Fibroblast of skin of scalp (primary cell): ENCODE data around the gene POLQ.
"Not testable (repeated sequence)": the region's sequence is repeated elsewhere in the genome, so short reads cannot be mapped to it uniquely, and the experiment has no call there.

ENCODE experiments used
- DNase-seq: peaks from one replicate; pipeline ENCODE4 v3.0.0-alpha.2; 2013

Gene POLQ

DNA sequence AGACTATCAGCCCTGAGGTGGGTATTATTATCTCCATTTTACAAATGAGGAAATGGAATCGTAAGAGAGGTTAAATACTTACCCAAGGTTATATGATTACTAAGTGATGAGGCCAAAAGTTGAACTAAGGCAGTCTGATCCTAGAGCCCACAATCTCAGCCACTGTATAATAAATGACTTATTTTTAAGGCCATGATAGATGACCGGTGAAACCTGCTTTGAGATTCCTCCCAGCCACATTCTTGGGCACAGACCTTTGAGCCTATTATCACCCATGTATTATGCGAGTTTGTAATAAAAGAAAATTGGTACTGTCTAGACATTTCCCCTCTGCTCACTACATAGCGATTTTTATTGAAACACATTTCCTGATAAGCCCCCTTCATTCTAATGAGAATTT, 37.4 kb downstream of the POLQ start:
- no peak for DNase-seq

GRCh38 chr3:121505256-121505655, 40.5 kb downstream of the POLQ start:
- no peak for DNase-seq

DNA sequence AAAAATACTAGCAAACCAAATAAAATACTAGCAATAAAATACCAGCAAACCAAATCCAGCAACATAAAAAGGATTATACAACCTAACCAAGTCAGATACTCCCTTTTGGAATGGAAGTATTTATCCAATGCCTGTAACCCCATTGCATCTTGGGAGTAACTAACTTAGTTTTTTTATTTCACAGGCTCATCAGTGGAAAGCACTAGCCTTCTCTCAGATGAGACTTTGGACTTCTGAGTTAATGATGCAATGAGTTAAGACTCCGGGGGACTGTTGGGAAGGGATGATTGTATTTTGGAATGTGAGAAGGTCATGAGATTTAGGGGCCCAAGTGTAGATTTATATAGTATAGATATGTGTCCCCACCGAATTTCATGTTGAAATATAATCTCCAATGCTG, 41.2 kb downstream of the POLQ start:
- DNase-seq = no peak

DNA sequence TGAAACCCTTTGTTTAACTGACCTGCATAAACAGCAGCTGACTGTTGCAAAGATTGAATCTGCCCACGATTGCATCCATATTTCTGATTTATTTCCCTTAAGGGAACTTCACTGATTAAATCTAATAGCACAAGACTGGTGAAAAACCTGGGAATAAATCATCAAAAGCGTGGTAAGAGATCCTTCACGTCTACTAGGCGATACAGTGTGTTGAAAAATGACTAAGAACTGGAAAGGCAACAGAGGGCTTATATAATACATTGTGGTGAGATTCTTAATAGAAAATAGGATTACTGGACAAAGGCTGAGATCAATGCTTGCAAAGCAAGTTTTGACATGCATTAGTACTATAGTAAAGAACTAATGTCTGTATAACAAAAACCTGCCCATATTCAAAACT, 49.0 kb downstream of the POLQ start:
- DNase-seq = no peak

- DNase-seq = no peak
Observed at GRCh38 chr3:121493431-121493830, 52.4 kb downstream of the POLQ start.

- DNase-seq = no peak
Observed at GRCh38 chr3:121491683-121492320, 54.0 kb downstream of the POLQ start.

DNA sequence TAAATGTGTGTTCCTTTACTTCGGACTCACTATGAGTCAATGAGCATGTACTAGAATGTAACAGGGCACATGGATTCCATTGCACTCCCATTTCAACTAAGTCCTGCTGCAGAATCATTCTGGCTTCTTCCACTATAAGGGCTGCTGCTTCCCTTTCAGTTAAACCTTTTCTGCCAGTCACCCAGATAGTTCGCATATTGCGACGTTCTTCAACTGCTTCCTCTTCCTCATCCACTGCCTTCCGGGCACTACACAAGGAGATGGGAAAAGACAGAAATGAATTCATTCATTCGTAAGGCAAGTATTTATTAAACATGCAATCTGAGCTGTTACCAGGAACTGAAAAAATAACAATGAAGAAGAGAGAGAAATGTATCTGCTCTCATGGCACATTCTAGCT, 55.6 kb downstream of the POLQ start:
- DNase-seq = no peak

DNA sequence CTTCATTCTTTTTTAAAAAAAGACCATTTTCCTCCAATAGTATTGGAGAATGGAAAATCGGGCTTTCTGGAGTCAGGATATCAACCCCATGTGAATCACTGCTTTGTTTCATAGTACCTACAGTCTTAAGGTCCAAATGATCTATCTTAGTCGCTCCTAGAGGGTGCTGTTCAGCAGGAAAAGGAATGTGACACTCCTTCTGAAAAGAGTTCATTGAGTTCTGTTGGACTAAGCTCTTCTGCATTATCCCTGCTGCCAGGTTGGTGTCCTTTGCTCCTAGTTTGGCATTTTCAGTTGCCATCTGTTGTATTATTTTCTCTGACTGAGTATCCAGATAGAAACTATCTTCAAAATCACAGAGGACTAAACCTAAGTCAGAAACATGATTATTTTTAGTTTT, 57.2 kb downstream of the POLQ start:
- no peak for DNase-seq

- DNase-seq = peak; percentile 42
Observed at GRCh38 chr3:121483290-121483689, 62.5 kb downstream of the POLQ start.

- DNase-seq = peak; percentile 70
Observed at GRCh38 chr3:121482660-121483059, 63.1 kb downstream of the POLQ start.

DNA sequence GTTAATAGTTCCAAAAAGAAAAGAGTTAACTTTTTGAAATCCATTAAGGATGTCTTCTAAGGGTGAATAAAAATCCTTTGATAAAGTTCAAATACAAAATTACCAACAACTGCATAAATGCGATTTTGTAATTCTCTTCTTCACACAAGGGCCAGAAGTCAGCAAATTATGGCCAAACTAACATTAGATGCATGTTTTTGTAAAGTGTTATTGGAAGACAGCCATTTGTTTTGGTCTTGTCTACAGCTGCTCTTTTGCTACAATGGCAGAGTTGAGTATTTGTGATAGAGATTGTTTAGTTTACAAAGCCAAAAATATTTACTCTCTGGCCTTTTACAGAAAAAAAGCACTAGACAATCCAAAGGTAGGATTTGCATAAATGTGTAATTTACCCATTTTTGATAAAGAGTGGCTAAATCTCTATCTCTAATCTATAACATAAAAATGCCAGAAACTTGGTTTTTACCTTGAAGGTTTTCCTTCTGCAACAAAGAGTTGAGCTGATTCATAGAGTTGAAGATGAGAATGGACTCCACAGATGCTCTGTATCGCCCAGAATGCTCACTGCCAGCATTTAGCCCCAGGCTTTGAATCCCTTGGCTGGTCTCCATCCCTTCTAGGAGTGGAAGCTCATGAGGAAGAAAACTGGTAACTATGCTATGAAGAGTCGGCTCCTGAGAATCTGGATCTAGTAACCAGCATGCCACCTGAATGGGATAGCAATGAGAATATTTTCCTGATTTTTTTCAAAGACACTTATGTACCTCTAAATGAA, 64.5 kb downstream of the POLQ start:
- DNase-seq = no peak

- DNase-seq = peak; percentile 88
Observed at GRCh38 chr3:121477589-121477988, 68.2 kb downstream of the POLQ start.

DNA sequence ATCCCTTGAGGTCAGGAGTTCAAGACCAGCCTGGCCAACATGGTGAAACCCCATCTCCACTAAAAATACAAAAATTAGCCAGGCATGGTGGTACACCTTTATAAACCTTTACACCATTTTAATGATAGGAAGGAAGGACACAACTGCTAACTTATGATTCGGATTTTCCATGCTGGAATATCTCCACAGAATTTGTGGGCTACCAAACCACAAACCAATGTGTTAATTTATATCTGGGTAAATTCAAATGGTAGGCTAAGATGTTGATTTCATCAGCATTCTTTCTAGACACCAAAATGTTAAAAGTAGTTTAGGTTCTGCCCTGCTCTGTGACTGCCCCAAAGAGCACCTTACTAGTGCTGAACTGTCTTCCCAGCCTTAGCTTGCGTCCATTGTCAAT, 72.8 kb downstream of the POLQ start:
- no peak for DNase-seq

DNA sequence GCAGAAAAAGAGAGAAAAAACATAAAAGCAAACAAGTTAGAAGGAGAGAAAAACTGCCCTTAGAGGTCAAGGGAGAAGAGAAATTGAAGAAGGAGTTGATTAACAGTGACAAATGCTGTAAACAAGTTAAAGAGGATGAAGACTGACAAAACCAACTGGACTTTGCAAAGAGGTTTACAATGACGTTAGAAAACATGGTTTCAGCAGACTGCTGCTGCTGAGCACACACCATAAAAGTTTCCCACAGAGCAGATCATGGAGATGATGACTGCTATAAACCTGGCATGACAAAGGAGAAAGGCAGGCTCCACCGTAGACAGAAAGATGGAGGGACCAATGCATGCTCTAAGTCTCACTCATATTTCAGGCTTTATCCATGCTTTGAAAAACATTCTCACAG, 78.7 kb downstream of the POLQ start:
- DNase-seq = no peak

DNA sequence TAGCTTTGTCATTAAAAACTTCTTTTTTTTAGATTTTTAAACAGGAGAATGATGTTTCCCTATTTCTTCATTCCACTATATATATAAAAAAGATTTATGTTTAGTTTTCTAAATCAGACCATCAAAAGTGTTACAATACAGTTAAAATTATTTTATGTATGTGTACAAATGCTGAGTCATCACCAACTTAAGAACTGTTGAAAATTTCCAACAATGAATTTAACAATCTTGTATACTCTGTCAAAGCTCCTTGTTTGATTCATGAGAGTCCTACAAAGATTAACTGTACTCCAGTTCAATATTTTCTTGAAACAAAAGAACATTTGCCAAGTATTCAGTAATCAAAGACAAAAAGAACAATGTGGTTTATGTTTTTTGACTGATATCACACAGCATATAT, 82.0 kb downstream of the POLQ start:
- DNase-seq = no peak

DNA sequence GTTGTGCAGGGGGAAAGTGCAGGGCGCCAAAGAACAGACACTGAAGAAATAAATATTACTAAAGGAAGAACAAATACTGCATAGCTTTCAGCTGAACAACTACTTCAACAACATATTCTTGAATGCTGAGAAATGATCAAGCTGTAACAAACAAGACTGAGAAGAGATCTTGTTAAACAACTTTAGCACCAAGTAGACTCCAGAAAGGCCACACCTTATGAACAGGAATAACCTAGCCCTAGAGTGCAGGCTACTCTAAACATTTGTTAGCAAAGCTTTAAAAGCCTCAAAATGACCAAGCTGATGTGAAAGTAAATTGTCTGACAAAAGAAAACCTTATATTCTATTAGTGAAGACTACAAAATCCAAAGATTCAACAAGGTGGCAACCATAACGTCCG, 83.2 kb downstream of the POLQ start:
- no peak for DNase-seq

DNA sequence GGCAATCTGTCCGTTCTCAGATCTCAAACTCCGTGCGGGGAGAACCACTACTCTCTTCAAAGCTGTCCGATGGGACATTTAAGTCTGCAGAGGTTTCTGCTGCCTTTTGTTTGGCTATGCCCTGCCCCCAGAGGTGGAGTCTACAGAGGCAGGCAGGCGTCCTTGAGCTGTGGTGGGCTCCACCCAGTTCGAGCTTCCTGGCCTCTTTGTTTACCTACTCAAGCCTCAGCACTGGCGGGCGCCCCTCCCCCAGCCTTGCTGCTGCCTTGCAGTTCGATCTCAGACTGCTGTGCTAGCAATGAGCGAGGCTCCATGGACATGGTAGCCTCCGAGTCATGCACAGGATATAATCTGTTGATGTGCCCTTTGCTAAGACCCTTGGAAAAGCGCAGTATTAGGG, 94.0 kb downstream of the POLQ start:
- not testable (repeated sequence) for DNase-seq

DNA sequence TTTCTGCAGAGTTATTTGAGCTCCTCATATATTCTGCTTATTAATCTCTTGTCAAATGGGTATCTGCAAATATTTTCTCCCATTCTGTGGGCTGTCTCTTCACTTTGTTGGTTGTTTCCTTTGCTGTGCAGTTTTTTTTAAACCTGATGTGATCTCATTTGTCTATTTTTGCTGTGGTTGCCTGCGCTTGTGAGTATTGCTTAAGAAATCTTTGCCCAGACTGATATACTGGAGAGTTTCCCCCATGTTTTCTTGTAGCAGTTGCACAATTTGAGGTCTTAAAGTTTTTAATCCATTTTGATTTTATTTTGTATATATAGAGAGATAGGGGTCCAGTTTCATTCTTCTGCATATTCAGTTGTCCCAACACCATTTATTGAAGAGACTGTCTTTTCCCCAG, 102.3 kb downstream of the POLQ start:
- no peak for DNase-seq

DNA sequence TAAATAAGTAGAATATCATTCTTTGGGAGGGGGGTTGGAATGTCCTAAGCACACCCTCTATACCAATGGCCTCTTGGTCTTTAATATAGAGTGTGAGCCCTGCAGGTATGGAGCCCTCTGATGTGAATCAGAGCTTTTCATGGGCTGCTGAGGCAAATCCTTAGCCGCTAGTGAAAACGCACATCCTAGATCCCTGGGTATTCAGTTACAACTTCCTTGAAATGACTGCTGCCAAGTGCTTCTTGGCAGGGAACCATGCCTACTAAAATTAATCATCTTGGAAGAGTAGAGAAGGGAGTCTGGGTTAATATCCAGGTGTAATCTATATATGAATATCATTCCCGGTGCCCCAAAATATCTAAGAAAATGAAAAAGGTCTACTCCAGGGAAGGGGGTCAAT, 109.1 kb downstream of the POLQ start:
- DNase-seq = no peak

DNA sequence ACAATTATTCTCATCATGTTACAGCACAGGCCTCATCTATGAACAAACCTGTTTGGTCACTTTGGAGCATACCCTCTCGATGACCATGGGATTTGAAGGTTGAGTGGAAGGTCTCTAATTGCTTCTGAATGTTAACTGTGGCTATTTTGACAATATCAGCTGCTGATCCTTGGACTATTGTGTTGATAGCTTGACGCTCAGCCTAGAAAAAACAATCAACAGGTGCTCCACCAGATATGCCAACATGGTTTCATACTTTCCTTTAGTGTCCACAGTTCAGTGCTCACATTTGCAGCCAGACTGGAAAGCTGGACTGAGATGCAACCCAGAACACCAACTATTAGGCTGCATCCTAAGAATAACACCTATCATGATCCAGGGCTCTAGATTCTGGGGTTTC, 109.7 kb downstream of the POLQ start:
- no peak for DNase-seq

- peak; percentile 63 for DNase-seq
Observed at GRCh38 chr3:121431726-121432517, 113.9 kb downstream of the POLQ start.

DNA sequence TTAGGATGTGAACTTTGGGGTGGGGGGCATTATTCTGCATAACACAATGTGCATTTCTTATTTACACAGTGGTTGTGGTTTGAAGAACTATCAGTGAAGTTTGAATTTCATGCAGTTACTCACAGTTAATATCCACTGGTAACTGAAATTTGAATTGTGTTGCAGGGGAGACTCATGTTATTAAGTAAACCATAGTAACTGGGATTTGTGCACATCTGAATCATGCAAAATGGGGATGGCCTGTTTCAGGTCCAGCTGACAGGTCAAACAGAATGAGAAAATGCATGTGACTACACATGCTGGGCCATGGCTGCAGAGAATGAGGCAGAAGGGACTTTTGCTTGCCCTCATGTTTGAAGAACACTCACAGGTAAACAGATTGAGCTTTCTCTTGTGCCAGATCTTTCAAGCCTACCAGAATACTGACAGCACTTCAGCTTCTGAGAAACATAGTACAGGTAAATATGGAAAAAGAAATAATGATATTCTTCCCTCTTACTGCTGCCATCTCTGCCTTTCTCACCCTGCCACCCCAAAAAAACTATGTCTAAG, 115.0 kb downstream of the POLQ start:
- no peak for DNase-seq

DNA sequence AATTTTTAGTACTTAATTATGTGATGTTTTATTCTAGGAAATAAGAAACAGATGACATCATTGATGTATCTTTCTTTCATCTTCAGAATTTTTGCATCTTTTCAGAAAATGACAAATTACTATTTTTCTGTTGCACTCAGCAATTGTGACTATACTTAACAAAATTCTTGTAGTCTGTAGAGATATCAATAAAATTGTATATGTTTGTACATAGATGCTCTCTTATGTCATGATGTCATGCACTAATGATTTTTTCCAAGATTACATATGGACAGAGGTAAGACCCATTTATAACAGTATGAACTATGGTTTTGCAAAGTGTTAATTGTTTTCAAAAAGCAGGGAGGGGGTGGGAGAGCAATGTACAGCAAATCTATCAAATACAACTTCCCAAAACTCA, 121.2 kb downstream of the POLQ start:
- DNase-seq = no peak
